ENCODE data around the gene GPR55.

Gene GPR55

GRCh38 chr2:230933521-230934180 lies 8.6 kb upstream of the GPR55 start:
- no peak for TF ChIP-seq CTCF (IDR thresholded peaks at IDR 0.05; ENCODE audit: low read depth, low read length, missing control alignments)
- H3K4me3 ChIP-seq (ENCODE audit: low read depth, low read length) = no peak overlapping the region
- DNase-seq (ENCODE audit: low read depth) = no peak

- no peak for DNase-seq (ENCODE audit: low read depth)
- H3K4me3 ChIP-seq (ENCODE audit: low read depth, low read length) = no peak overlapping the region
- TF ChIP-seq CTCF (IDR thresholded peaks at IDR 0.05; ENCODE audit: low read depth, low read length, missing control alignments) = no peak
Observed at GRCh38 chr2:230932556-230933511, 7.8 kb upstream of the GPR55 start.

- DNase-seq (ENCODE audit: low read depth) = no peak
- no peak for TF ChIP-seq CTCF (IDR thresholded peaks at IDR 0.05; ENCODE audit: low read depth, low read length, missing control alignments)
- H3K4me3 ChIP-seq (ENCODE audit: low read depth, low read length) = no peak overlapping the region
Observed at GRCh38 chr2:230931556-230932231, 6.7 kb upstream of the GPR55 start.

- DNase-seq (ENCODE audit: low read depth) = no peak
- H3K4me3 ChIP-seq (ENCODE audit: low read depth, low read length) = no peak overlapping the region
- no peak for TF ChIP-seq CTCF (IDR thresholded peaks at IDR 0.05; ENCODE audit: low read depth, low read length, missing control alignments)
Observed at GRCh38 chr2:230930928-230931555, 6.0 kb upstream of the GPR55 start.

- no peak for DNase-seq (ENCODE audit: low read depth)
- TF ChIP-seq CTCF (IDR thresholded peaks at IDR 0.05; ENCODE audit: low read depth, low read length, missing control alignments) = no peak
- H3K4me3 ChIP-seq (ENCODE audit: low read depth, low read length) = no peak overlapping the region
Observed at GRCh38 chr2:230930149-230930780, 5.2 kb upstream of the GPR55 start.

Measured in GM12864 (cell line).